UCSD-AML1 (cell line): Measurements from ENCODE around the gene NRIP1.

Experiments
- DNase-seq: peaks from one replicate; lab custom pipeline; 2025; ENCODE audit not compliant: unreplicated experiment; lab: John Stamatoyannopoulos, UW

Gene NRIP1

DNA sequence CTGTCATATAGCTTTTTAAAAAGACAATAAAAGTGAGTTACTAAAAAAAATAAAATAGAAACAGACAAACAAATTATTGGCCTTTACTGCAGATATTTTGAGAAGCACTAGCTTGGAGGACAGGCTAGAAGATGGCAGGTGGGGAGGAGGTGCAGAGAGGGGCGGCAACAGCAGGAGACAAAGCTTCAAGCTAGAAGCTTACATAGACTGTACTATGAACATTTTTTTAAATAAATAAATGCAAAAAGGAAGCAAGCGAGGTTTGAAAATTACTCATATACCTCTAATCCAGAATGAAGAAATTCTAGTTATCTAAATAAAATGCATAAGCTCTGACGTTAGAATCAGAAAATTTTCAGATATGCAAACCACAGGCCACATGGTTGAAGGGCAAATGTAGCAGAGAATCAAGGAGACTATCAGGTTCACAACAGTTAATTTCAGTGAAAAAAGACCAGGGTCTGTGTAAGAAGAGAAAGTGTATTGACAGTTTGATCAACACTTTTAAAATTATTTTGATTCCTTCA lies 54.9 kb downstream of the NRIP1 start:
- no peak for DNase-seq

DNA sequence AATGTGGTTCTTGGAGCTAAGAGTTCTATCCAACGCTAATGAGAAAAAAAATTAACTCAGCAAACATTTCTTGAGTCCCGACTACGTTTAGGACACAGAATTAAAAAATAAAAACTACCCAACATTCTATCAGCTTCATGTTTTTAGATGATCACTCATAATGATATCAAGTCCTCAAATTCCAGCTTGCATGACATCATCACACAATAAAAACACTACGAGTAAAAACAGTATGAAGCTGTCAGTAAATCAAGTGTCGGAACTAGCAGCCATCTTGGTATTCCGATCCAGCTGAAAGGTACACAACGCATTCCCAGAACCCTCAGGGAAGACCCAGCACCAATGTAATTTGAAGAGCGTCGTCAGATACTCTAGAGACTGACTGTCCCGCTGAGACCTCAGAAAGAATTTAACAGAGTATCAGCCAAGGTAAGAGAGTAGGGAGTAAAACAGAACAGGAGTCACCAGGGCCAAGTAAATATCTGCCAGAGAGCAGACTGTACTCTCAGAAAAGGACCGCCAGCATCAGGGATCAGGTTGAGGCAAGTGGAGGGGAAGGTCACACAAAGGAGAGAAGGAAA lies 57.0 kb downstream of the NRIP1 start:
- DNase-seq, result no peak

DNA sequence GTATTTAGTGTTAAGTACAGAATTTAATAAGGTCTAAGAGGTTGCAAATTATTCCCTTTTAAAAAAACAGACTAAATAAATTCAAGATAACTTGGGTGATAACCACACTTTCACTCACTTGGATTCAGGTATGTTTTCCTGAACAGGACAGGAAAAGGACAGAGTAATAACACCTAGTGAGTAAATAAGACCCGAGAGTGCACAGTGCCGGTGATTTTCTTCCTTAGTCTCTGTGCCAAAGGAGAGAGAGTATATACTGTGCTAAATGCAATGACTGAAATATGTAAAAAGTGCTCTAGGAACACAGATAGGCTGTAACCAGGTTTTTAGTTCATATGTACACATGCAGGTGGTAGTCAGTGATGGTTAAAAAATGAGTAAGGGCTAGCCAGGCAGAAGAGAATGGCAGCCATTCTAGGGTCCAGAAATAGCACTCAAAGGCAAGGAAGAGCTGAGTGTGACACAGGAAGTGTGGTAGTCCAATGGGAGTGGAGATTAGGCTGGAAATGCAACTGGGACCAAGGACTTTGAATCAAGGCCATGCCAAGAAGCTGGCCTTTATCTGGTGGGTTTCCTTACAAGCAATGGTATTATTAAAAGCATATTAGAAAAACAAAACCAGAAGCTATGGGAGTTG lies 58.1 kb downstream of the NRIP1 start:
- no peak for DNase-seq

DNA sequence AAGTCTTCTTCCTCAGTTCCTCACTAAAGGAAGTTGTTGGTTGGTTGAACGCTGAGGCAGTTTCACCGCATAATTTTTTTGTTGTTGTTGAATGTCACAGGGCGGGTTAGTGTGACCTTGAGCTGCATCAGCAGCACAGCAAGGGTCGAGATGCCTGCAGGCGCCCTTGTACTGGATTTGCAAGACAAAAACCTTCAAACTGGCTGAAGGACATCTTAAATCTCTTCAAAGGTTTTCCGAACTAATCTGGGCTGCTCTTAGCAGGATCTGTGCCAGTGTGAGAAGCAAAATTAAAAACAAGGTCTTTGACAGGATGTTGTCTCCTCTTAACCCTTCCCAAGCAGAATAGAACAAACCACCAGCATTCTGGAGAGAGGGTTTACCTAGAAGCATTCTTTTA lies 59.4 kb downstream of the NRIP1 start:
- DNase-seq, result no peak

DNA sequence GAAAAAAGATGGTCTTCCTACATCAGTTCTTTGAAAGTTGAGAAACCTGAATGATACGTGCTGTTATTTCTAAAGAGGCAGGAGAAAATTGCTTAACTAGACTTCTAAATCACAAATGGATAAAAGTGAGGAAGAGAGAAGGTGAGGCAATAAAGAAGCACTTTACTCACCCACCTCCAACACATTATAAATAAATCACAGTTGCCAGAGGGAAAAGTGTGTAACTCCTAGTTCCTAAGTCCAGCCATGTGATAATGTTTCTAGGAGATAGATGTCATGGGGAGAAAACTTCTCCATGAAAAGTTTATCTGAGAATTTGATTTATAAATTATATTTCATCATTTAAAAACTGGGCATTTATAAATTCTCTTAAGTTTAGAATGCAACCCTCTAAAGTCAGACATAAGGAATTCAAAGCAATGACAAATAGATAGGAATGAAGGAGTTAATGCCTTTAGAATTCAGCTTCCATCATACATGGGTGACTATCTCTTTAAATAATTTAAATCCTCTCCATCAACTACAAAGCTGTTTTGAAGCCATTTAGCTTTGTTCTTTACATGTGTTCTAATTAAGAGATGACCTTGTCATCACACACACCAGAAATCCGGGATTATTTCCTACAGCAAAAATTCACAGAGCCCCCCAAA lies 60.0 kb downstream of the NRIP1 start:
- DNase-seq, result no peak

DNA sequence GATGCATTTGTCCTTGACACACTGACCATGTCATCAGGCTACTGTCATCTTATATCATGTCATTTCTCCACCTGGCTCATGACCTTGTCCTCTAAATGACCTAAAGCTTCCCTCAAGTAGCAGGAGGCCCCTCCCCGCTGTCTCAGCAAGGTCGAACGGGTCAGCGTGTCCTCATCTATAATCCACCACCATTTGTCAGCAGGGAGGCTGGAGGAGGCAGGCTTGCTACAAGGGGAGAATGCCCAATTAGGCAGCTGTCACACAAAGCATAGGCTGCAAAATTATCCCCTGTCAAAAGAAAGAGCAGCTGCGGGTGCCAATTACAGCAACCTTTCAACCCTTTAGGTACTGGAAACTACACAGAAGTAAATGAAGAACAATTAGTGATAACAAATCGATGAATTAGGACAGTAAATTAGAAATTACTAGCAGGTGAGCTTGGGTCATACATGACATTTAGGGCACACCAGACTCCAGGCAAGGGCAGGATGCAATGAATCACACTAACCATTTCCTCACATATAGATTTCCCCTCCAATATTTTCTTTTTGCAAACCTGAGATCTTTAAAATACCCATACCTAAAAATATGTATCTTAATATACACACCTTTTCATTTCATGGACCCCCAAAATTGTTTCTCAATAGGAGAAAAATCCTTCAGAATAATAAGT lies 61.2 kb downstream of the NRIP1 start:
- no peak for DNase-seq

DNA sequence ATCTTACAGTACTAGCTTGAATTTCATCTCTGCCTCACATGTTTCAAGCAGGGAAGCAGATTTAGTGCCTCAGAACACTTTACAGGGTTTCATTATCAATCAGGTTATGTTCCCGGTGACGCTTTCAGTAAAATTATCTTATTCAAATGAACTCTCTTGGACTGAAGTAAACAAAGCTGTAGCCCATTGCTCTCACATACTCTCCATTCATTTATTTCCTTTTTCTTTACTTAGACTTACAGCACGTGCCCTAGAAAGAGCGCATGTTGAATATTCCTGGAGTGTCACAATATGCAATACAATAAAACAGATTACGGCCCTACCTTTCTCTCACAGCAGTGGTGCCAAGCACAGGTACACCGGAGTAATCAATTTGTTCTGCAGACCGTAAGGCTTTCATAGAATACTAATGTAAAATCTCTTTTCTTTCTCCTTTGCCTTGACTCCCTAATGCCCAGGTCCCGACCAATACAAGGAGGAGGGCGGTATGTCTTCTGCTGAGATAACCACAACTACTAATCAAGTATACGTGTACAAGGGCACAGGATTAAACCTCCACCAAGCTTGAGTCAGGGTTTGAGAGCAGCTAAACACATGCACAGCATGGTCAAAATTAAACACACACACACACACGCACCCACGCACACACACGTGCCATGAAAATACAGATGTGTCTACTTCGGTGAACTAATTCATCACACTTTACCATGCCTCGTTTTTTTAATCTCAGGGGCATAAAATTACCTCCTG lies 62.8 kb downstream of the NRIP1 start:
- DNase-seq, result no peak

DNA sequence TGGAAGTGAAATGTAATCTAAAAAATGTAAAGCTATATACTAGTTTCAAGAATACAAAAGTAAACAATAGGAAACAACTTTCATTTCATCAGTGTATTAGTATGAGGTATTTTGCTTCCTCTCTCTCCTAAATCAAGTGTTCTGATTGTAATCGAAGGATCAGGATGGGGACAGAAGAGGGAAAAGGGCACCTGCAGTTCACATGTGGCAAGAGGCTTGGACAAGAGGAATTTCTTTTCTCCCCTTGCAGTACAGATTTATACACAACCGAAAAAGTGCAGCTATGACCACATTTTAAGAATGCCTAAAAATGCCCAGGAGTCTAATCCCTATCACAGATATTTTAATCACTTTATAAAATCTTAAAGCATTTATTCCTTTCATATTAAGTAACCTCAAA lies 63.7 kb downstream of the NRIP1 start:
- no peak for DNase-seq

DNA sequence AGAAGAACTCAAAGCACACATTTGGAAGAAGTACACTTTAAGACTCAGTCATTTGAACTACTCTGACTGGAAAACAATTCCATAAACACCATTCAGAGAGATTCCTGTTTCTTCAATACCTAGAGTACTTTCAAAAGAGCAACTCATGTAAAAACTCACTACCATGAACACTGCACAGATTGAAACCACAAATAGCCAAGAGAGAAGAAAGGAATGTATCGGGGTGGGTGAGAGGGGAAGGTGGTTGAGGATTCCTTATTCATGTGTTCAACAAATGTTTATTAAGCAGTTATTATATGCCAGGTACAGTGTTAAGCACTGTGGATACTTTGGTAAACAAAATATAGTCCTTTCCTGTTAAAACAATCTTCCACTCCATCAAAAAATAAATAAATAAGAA lies 64.7 kb downstream of the NRIP1 start:
- DNase-seq, result no peak

DNA sequence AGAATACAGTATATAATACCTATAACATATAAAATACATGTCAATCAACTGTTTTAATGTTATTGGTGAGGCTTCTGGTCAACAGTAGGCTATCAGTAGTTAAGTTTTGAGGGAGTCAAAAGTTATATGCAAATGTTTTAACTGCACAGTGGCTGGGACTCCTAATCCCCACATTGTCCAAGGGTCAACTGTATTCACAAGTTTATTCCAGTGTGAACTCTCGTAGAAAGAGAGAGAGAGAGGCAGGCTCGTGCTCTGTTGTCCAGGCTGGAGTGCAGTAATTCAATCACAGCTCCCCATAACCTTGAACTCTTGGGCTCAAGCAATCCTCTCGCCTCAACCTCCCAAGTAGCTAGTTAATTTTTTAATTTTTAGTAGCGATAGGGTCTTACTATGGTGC lies 66.0 kb downstream of the NRIP1 start:
- no peak for DNase-seq

DNA sequence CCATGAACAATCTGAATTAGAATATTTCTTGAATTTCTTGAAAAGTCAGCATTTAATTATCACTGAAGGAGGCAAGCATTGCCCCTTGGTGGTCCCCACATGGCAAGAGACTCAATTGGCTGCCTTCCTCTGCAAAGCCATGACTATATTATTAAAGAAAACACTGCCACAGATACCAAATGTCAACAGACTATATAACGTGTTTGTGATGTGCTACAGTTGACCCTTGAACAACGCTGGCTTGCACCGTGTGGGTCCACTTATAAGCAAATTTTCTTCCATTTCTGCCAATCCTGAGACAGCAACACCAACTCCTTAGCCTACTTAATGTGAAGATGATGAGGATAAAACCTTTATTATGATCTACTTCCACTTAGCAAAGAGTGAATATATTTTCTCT lies 66.5 kb downstream of the NRIP1 start:
- DNase-seq, result no peak

DNA sequence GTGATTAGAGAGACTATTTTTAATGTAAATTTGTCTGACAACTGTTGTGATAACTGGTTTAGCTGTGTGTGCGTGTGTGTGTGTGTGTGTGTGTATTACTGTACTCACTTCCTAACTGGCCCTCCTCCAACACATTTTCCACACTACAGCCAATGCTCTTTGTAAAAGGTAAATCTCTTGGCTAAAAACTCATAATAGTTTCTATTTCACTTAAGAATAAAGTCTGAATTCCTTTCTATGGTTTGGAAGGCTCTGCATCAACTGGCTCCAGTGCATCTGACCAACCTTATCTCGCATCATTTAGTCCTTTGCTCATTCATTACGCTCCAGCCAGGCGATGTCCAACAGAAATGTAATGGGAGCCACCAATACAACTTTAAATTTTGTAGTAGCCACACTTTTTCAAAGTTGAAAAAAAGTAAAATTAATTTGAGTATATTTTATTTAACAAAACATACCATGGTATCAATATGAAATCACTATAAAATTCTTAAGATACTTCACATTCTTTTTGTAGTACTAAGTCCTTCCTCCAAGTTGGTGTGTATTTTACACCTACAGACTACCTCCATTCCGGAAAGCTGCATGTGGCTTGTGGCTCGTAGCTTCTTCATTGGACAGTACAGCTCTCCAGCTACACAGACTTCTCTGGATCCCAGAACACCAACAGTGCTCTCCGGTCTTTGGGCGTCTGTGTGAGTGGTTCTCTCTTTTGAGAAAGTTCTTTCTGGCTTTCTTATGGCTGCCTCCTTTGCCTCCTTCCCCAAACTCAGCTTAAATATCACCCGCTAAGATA lies 68.9 kb downstream of the NRIP1 start:
- no peak for DNase-seq

DNA sequence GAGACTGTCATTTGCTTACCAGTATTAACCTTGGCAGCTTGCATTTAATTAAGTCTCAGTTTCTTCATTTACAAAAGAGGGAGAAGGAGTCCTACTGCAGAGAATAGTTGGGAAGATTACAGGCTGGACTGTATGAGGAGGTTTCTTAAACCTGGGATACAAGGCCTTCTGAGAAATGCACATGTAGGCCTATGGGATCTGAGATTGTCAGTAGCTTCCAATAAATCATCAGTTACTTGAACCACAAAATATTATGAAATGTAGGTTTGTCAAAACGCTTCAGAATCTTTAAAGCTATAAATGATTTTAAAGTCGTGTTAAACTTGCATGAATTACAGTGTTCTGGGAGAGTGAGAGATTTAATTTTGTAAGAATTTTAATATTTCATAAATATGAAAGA lies 69.6 kb downstream of the NRIP1 start:
- DNase-seq, result no peak

DNA sequence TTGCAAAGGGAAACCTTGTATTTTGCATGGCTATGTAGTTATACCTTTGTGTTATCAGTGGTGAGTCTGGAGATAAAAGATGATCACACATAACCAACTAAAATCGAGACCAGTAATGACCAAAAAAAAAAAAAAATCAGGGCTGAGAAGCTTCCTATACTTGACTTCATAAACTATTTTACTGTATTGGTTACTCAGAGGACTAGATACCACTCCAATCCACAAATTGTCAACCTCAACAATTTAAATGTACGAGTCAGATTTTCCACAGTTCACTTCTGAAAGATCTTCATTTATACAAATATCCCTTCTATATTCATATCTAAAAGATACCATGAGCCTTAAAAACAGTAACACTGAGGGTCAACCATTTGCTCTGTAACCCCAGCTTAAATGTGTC lies 71.7 kb downstream of the NRIP1 start:
- no peak for DNase-seq

DNA sequence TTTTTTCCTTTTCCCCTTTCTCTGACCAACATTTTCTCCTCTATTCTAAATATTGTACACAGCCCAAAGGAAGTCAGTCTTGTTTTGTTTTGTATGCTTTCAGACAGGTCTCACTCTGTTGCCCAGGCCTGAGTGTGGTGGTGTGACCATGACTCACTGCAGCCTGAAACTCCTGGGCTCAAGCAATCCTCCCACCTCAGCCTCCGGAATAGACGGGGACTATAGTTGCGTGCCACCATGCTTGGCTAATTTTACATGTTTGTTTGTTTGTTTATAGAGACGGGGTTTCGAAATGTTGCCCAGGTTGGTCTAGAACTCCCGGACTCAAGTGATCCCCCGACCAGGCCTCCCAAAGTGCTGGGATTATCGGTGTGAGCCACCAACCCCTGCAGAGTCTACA lies 72.8 kb downstream of the NRIP1 start:
- no peak for DNase-seq

DNA sequence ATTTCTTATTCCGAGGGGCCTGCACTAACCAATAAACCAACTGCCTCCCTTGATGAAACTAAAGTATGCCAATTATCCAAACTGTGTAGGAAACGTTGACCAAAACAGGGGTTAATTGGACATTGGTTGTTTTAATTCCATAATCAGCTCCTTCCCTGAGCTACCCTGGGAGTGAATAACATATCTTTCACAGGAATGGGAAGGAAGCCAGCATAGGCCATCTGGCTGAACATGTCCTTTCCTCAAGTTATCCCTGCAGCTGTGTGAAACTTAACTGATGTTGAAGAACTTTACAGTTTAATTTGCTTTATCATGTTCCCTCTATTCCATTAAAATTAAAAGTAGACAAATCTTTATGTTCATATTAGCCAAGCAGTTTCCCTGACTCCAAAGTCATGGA lies 75.4 kb downstream of the NRIP1 start:
- no peak for DNase-seq

DNA sequence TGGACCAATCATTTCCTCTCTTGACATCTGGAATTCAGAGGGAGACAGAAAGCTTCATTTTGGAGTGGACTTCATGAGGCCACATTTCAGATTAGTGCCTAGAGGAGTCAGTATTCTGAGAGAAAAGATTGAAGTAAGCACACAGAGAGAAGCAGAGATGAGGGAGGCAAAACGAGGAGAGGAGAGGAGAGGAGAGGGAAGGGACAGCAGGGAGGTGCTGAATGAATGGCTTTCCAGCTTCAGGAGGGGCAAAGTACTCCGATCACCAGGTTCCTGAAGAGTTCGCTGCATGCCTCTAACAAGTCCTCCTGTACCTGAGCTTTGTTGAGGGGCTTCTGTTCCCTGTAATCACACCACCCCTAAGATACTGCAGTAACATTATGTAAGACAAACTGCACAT lies 76.0 kb downstream of the NRIP1 start:
- no peak for DNase-seq

DNA sequence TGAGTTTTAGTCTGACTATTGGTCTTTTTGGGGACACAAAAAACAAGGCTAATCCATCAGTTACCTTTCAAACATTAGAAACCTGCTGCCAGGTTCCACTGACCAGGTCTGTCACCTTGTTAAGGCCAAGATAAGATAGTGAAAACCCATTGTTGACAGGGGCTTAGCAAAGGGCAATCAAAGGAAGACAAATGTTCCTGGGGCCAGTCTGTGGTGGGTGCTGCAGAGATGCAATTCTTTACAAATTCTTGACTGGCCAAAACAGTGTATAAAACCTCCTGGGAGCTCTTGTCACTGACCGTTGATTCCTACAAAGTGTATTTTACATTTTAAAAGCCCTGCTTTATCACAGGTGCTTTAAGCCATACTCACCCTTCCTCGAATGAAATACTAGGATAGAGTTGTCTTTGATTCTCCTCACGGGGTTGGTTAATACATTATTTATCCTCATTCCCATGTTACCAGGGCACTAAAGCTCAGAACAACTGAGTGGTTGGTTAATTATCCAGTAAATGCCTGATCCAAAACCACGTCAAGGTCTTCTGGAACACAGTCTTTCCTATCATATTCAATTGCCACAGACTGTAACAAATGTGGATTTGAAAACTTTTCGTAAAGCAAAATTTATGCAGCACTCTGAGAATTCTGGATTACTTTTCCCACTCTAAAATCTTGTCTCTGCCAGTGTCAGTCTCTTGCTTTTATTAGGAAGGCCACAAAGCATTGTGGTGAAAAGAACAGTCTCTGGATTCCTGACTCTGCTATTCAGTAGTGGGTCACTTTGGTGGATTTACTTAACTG lies 77.2 kb downstream of the NRIP1 start:
- DNase-seq, result no peak

DNA sequence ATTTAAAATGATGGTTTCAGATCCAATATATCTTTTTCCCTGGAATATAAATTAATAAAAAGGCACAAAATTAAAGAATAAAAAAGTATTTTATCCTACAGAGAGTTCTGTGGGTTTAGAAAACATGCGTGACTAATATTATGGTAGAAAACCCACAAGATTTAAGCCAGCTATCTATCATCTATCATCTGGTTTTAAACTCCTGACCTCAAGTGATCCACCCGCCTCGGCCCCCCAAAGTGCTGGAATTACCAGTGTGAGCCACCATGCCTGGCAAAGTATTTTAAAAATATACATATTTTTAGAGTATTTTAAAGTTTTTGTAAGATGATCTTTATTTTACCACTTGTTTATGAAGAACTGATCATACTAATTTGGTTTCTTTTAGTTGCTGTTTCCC lies 79.5 kb downstream of the NRIP1 start:
- no peak for DNase-seq

DNA sequence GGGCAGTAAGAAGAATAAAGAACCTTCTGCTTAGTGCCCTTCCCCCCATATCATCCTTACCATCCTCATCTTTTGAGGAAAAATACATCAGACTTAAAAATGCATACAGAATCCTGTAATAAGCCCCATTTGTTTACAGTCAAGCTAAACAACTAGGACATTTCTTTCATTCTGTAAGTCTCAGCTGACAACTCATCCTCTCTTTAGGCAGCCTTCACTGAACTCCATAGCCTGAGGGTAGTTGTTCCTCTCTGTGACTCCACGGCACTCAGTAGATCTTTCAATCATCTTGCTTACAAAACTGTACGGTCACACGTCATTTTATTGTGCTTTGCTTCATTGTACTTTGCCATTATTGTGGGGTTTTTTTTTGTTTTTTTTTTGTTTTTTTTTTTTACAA lies 82.5 kb downstream of the NRIP1 start:
- DNase-seq, result no peak
